ENCODE data around the gene ELF3. TPM values are rescaled to one million over a fixed set of nuclear protein-coding genes. Genes with fewer than 3 reads are reported as not detected.
"Not testable (repeated sequence)": the region's sequence is repeated elsewhere in the genome, so short reads cannot be mapped to it uniquely, and the experiment has no call there.

ELF3 gene
- total RNA-seq (1 to 10 TPM in 1 of 4 donors, under 1 TPM in 2, not detected in 1; 0.17 to 3.4 (median 0.29) TPM), polyA plus RNA-seq (0.11 TPM)
- long read RNA-seq, donor 1 = 0 reads
- long read RNA-seq, donor 2 = 0 reads
- long read RNA-seq, donor 3, transcript ELF3-203 (9 exons, 3,179 nt) = major isoform, 6 of 6 reads
- long read RNA-seq, donor 3, partial matches to known transcripts = 0 of 6 reads
- long read RNA-seq, donor 3, other reads (novel, unspliced or antisense) = 0 of 6 reads
- long read RNA-seq, donor 4 = 0 reads

- no peak within 1 kb of the TSS for H3K4me3 ChIP-seq (ENCODE audit: low read length)
- 78% methylated on average over 24 of the region's 24 CpGs for WGBS
- no peaks in the 10 kb centered on the region for H3K27me3 ChIP-seq (ENCODE audit: control insufficient read depth, insufficient read depth)
- H3K27ac ChIP-seq (ENCODE audit: low read length) = no peak within 1 kb of the TSS
- intact Hi-C loops (cut with DNase I) = loop anchor here in 1 of 4 donors (2.0 kb wide), 1 partner anchor 108 kb away; no protein-coding TSS in a partner anchor
- no peak for DNase-seq
- ATAC-seq = peak; percentile 39 to 41
- no peaks in the 10 kb centered on the region for H3K4me1 ChIP-seq (ENCODE audit: control insufficient read depth, insufficient read depth, low read length)
- H3K9me3 ChIP-seq (ENCODE audit: control insufficient read depth, low read length) = no peaks in the 10 kb centered on the region
These were observed at the start of gene ELF3 for GRCh38 chr1:202010180-202011015. TSS of gene ELF3 (plus strand) at chr1:202010587. CDS start at chr1:202011137, 550 bp downstream.

GRCh38 chr1:201962382-201962781 is 48.0 kb upstream of the ELF3 start:
- ATAC-seq; DNase-seq; intact Hi-C loops (cut with DNase I); H3K4me1 ChIP-seq (ENCODE audit: control insufficient read depth, insufficient read depth, low read length); H3K9me3 ChIP-seq (ENCODE audit: control insufficient read depth, low read length); H3K27ac ChIP-seq (ENCODE audit: low read length); H3K27me3 ChIP-seq (ENCODE audit: control insufficient read depth, insufficient read depth); H3K4me3 ChIP-seq (ENCODE audit: low read length): not testable (repeated sequence)
- 90% methylated on average over 10 of the region's 10 CpGs for WGBS

GRCh38 chr1:201964261-201964660 is 46.1 kb upstream of the ELF3 start:
- Histone ChIP-seq H3K4me1 (ENCODE audit: control insufficient read depth, insufficient read depth, low read length) (no peaks in the 10 kb centered on the region), H3K9me3 (ENCODE audit: control insufficient read depth, low read length) (no peaks in the 10 kb centered on the region), H3K27ac (ENCODE audit: low read length) (no peak overlapping the region), H3K4me3 (ENCODE audit: low read length) (no peak overlapping the region), H3K27me3 (ENCODE audit: control insufficient read depth, insufficient read depth) (no peaks in the 10 kb centered on the region)
- ATAC-seq (no peak), DNase-seq (no peak)
- intact Hi-C loops (cut with DNase I) = no loop called here
- 85% methylated on average over 1 of the region's 1 CpG for WGBS

GRCh38 chr1:201966171-201966570 is 44.2 kb upstream of the ELF3 start:
- Histone ChIP-seq H3K9me3 (ENCODE audit: control insufficient read depth, low read length) (no peaks in the 10 kb centered on the region), H3K27me3 (ENCODE audit: control insufficient read depth, insufficient read depth) (no peaks in the 10 kb centered on the region), H3K27ac (ENCODE audit: low read length) (no peak overlapping the region), H3K4me1 (ENCODE audit: control insufficient read depth, insufficient read depth, low read length) (no peaks in the 10 kb centered on the region), H3K4me3 (ENCODE audit: low read length) (no peak overlapping the region)
- no peak for ATAC-seq
- 90% methylated on average over 5 of the region's 5 CpGs for WGBS
- no peak for DNase-seq
- intact Hi-C loops (cut with DNase I) = no loop called here

GRCh38 chr1:201968202-201968925 is 42.0 kb upstream of the ELF3 start:
- Histone ChIP-seq H3K4me1 (ENCODE audit: control insufficient read depth, insufficient read depth, low read length) (no peaks in the 10 kb centered on the region), H3K27ac (ENCODE audit: low read length) (no peak overlapping the region), H3K9me3 (ENCODE audit: control insufficient read depth, low read length) (no peaks in the 10 kb centered on the region), H3K4me3 (ENCODE audit: low read length) (no peak overlapping the region), H3K27me3 (ENCODE audit: control insufficient read depth, insufficient read depth) (no peaks in the 10 kb centered on the region)
- ATAC-seq (no peak), DNase-seq (no peak)
- WGBS = 89% methylated on average over 16 of the region's 16 CpGs
- intact Hi-C loops (cut with DNase I) = no loop called here

- peak in 1 of 3 donors; percentile 31 for DNase-seq
- Histone ChIP-seq H3K4me3 (ENCODE audit: low read length) (no peak overlapping the region), H3K27ac (ENCODE audit: low read length) (no peak overlapping the region), H3K9me3 (ENCODE audit: control insufficient read depth, low read length) (no peaks in the 10 kb centered on the region), H3K4me1 (ENCODE audit: control insufficient read depth, insufficient read depth, low read length) (no peaks in the 10 kb centered on the region), H3K27me3 (ENCODE audit: control insufficient read depth, insufficient read depth) (no peaks in the 10 kb centered on the region)
- WGBS = 50% methylated on average over 9 of the region's 9 CpGs
- intact Hi-C loops (cut with DNase I) = loop anchor here in 3 of 4 donors (5.0 kb wide), 3 partner anchors 73 to 93 kb away; no protein-coding TSS in a partner anchor
- ATAC-seq = no peak
These were observed 39.8 kb upstream of the ELF3 start for GRCh38 chr1:201970334-201971159.

GRCh38 chr1:201982082-201982622 is 28.2 kb upstream of the ELF3 start:
- Histone ChIP-seq H3K4me3 (ENCODE audit: low read length) (peak overlapping the region; percentile 89), H3K9me3 (ENCODE audit: control insufficient read depth, low read length) (no peaks in the 10 kb centered on the region), H3K27me3 (ENCODE audit: control insufficient read depth, insufficient read depth) (no peaks in the 10 kb centered on the region), H3K4me1 (ENCODE audit: control insufficient read depth, insufficient read depth, low read length) (peaks cover 2% of the 10 kb centered on the region), H3K27ac (ENCODE audit: low read length) (peak overlapping the region; percentile 57)
- ATAC-seq (peak; percentile 34 to 40), DNase-seq (peak; percentile 80 to 93 (median 92))
- intact Hi-C loops (cut with DNase I) = no loop called here
- 8% methylated on average over 31 of the region's 31 CpGs for WGBS

- peaks cover 2% of the 10 kb centered on the region for H3K4me1 ChIP-seq (ENCODE audit: control insufficient read depth, insufficient read depth, low read length)
- under 1% methylated on average over 80 of the region's 80 CpGs for WGBS
- intact Hi-C loops (cut with DNase I) = no loop called here
- H3K4me3 ChIP-seq (ENCODE audit: low read length) = peak within 1 kb of the TSS; percentile 89
- DNase-seq (peak; percentile 85 to 91 (median 89)), ATAC-seq (peak; percentile 92)
- H3K27me3 ChIP-seq (ENCODE audit: control insufficient read depth, insufficient read depth) = no peaks in the 10 kb centered on the region
- H3K27ac ChIP-seq (ENCODE audit: low read length) = peak within 1 kb of the TSS; percentile 90
- no peaks in the 10 kb centered on the region for H3K9me3 ChIP-seq (ENCODE audit: control insufficient read depth, low read length)
These were observed 27.6 kb upstream of the ELF3 start, which contains the start of gene RNPEP for GRCh38 chr1:201982623-201983379. TSS of gene RNPEP (plus strand) at chr1:201982648. CDS start at chr1:201982667, 19 bp downstream.

- H3K27ac ChIP-seq (ENCODE audit: low read length) = peak overlapping the region; percentile 90
- intact Hi-C loops (cut with DNase I) = no loop called here
- no peaks in the 10 kb centered on the region for H3K27me3 ChIP-seq (ENCODE audit: control insufficient read depth, insufficient read depth)
- no peak for ATAC-seq
- no peaks in the 10 kb centered on the region for H3K9me3 ChIP-seq (ENCODE audit: control insufficient read depth, low read length)
- WGBS = 10% methylated on average over 11 of the region's 11 CpGs
- no peak for DNase-seq
- H3K4me1 ChIP-seq (ENCODE audit: control insufficient read depth, insufficient read depth, low read length) = peaks cover 2% of the 10 kb centered on the region
- H3K4me3 ChIP-seq (ENCODE audit: low read length) = peak overlapping the region; percentile 89
These were observed 27.0 kb upstream of the ELF3 start for GRCh38 chr1:201983380-201983805.
